Osteocyte (in vitro differentiated cells): ENCODE results near the gene IDI2. TPM values are rescaled to one million over a fixed set of nuclear protein-coding genes. Genes with fewer than 3 reads are reported as not detected.

Experiments
- DNase-seq: peaks from one replicate; pipeline ENCODE4 v3.0.0; 2021; ENCODE audit warnings: mixed read lengths; ENCODE audit not compliant: unreplicated experiment; ENCODE audit errors: extremely low spot score
- H3K27ac Mint-ChIP-seq: one replicate; pipeline ENCODE4 v1.8.0; 2021; ENCODE audit warnings: mild to moderate bottlenecking, mixed read lengths; ENCODE audit not compliant: unreplicated experiment
- H3K27me3 Mint-ChIP-seq: one replicate; pipeline ENCODE4 v1.8.0; 2021; ENCODE audit warnings: mixed read lengths; ENCODE audit not compliant: unreplicated experiment
- H3K36me3 Mint-ChIP-seq: one replicate; pipeline ENCODE4 v1.8.0; 2021; ENCODE audit warnings: mixed read lengths; ENCODE audit not compliant: unreplicated experiment
- H3K4me1 Mint-ChIP-seq: one replicate; pipeline ENCODE4 v1.8.0; 2021; ENCODE audit warnings: mixed read lengths; ENCODE audit not compliant: unreplicated experiment
- H3K4me3 Mint-ChIP-seq: one replicate; pipeline ENCODE4 v1.8.0; 2021; ENCODE audit warnings: mild to moderate bottlenecking, moderate library complexity, mixed read lengths; ENCODE audit not compliant: unreplicated experiment
- H3K9me3 Mint-ChIP-seq: one replicate; pipeline ENCODE4 v1.8.0; 2021; ENCODE audit warnings: mixed read lengths; ENCODE audit not compliant: unreplicated experiment
- CTCF ChIP-seq: fragments of 200-600 bp; sonication (generic); IDR thresholded peaks from 2 replicates; pipeline ENCODE4 v1.5.0; 2021; ENCODE audit warnings: antibody characterized with exemption, mild to moderate bottlenecking, moderate library complexity
- total RNA-seq: library from RNA; stranded (reverse); gene quantifications from 2 replicates; pipeline ENCODE4 v1.2.1, GENCODE V29; 2021

Gene IDI2
- total RNA-seq, 1 donor from 2014 or later = not detected

GRCh38 chr10:974785-975074, 50.9 kb downstream of the IDI2 start:
- Mint-ChIP-seq H3K36me3 (peaks cover 10% of the 10 kb centered on the region), H3K9me3 (peaks cover 16% of the 10 kb centered on the region), H3K4me3 (no peak overlapping the region), H3K27me3 (no peaks in the 10 kb centered on the region), H3K27ac (no peak overlapping the region), H3K4me1 (peaks cover 19% of the 10 kb centered on the region)
- TF ChIP-seq CTCF = no peak
- no peak for DNase-seq

GRCh38 chr10:974038-974784, 51.4 kb downstream of the IDI2 start:
- peaks cover 14% of the 10 kb centered on the region for H3K9me3 Mint-ChIP-seq
- H3K27me3 Mint-ChIP-seq = no peaks in the 10 kb centered on the region
- TF ChIP-seq CTCF = no peak
- no peak overlapping the region for H3K27ac Mint-ChIP-seq
- peaks cover 22% of the 10 kb centered on the region for H3K4me1 Mint-ChIP-seq
- H3K36me3 Mint-ChIP-seq = peaks cover 10% of the 10 kb centered on the region
- DNase-seq = no peak
- no peak overlapping the region for H3K4me3 Mint-ChIP-seq

GRCh38 chr10:972763-973162, 52.9 kb downstream of the IDI2 start:
- TF ChIP-seq CTCF = no peak
- Mint-ChIP-seq H3K27me3 (no peaks in the 10 kb centered on the region), H3K27ac (no peak overlapping the region), H3K9me3 (peaks cover 6% of the 10 kb centered on the region), H3K4me1 (peaks cover 22% of the 10 kb centered on the region), H3K4me3 (no peak overlapping the region), H3K36me3 (peaks cover 4% of the 10 kb centered on the region)
- no peak for DNase-seq

GRCh38 chr10:971613-972012, 54.0 kb downstream of the IDI2 start:
- Mint-ChIP-seq H3K36me3 (peaks cover 2% of the 10 kb centered on the region), H3K4me3 (no peak overlapping the region), H3K9me3 (peaks cover 4% of the 10 kb centered on the region), H3K27ac (no peak overlapping the region), H3K27me3 (peaks cover 3% of the 10 kb centered on the region), H3K4me1 (peaks cover 22% of the 10 kb centered on the region)
- no peak for TF ChIP-seq CTCF
- no peak for DNase-seq

GRCh38 chr10:971150-971542, 54.5 kb downstream of the IDI2 start:
- H3K27me3 Mint-ChIP-seq = peaks cover 3% of the 10 kb centered on the region
- no peaks in the 10 kb centered on the region for H3K9me3 Mint-ChIP-seq
- no peak for DNase-seq
- H3K4me3 Mint-ChIP-seq = no peak overlapping the region
- H3K4me1 Mint-ChIP-seq = peaks cover 22% of the 10 kb centered on the region
- no peaks in the 10 kb centered on the region for H3K36me3 Mint-ChIP-seq
- TF ChIP-seq CTCF = no peak
- H3K27ac Mint-ChIP-seq = peak overlapping the region; percentile 34
